KMS-11 (cell line): Measurements from ENCODE around the gene TTYH1.

Experiments
- H2AFZ ChIP-seq: fragments of 200-600 bp; sonication (generic); 2 replicates; pipeline ENCODE4 v1.6.1; 2016; ENCODE audit warnings: antibody characterized with exemption, mixed run types, low read depth
- H3K27ac ChIP-seq: fragments of 200-600 bp; sonication (generic); 2 replicates; pipeline ENCODE4 v1.6.1; 2016; ENCODE audit warnings: mild to moderate bottlenecking, mixed run types
- H3K27me3 ChIP-seq: fragments of 200-600 bp; sonication (generic); 2 replicates; pipeline ENCODE4 v1.6.1; 2017; ENCODE audit warnings: mild to moderate bottlenecking, low read depth, mixed run types, moderate library complexity; ENCODE audit not compliant: insufficient read depth
- H3K36me3 ChIP-seq: fragments of 200-600 bp; sonication (generic); 2 replicates; pipeline ENCODE4 v1.6.1; 2017; ENCODE audit warnings: mild to moderate bottlenecking, mixed run types; ENCODE audit not compliant: insufficient read depth
- H3K4me1 ChIP-seq: fragments of 200-600 bp; sonication (generic); 2 replicates; pipeline ENCODE4 v1.6.1; 2016; ENCODE audit warnings: mild to moderate bottlenecking, low read depth, mixed run types; ENCODE audit not compliant: poor library complexity, severe bottlenecking
- H3K4me2 ChIP-seq: fragments of 200-600 bp; sonication (generic); 2 replicates; pipeline ENCODE4 v1.7.0; 2016; ENCODE audit warnings: mild to moderate bottlenecking, mixed run types
- H3K4me3 ChIP-seq: fragments of 200-600 bp; sonication (generic); IDR thresholded peaks from 2 replicates; pipeline ENCODE4 v1.6.1; 2017; ENCODE audit warnings: low read depth, low read length, mixed read lengths; ENCODE audit not compliant: insufficient read depth
- H3K79me2 ChIP-seq: fragments of 200-600 bp; sonication (generic); 2 replicates; pipeline ENCODE4 v1.6.1; 2016; ENCODE audit warnings: low read depth, mixed run types; ENCODE audit not compliant: insufficient read depth
- H3K9ac ChIP-seq: fragments of 200-600 bp; sonication (generic); 2 replicates; pipeline ENCODE4 v1.6.1; 2016; ENCODE audit warnings: mild to moderate bottlenecking, mixed run types
- H4K20me1 ChIP-seq: fragments of 200-600 bp; sonication (generic); 2 replicates; pipeline ENCODE4 v1.6.1; 2016; ENCODE audit warnings: mild to moderate bottlenecking, mixed run types; ENCODE audit not compliant: insufficient read depth
- TF ChIP-seq, protein P1 (sequence below): fragments of 200-600 bp; sonication (generic); conservative IDR thresholded peaks from 2 replicates; pipeline ENCODE4 v1.6.1; 2017; ENCODE audit warnings: low read depth, mild to moderate bottlenecking, antibody characterized with exemption, low read length, moderate library complexity, mixed read lengths

The TTYH1 gene

DNA sequence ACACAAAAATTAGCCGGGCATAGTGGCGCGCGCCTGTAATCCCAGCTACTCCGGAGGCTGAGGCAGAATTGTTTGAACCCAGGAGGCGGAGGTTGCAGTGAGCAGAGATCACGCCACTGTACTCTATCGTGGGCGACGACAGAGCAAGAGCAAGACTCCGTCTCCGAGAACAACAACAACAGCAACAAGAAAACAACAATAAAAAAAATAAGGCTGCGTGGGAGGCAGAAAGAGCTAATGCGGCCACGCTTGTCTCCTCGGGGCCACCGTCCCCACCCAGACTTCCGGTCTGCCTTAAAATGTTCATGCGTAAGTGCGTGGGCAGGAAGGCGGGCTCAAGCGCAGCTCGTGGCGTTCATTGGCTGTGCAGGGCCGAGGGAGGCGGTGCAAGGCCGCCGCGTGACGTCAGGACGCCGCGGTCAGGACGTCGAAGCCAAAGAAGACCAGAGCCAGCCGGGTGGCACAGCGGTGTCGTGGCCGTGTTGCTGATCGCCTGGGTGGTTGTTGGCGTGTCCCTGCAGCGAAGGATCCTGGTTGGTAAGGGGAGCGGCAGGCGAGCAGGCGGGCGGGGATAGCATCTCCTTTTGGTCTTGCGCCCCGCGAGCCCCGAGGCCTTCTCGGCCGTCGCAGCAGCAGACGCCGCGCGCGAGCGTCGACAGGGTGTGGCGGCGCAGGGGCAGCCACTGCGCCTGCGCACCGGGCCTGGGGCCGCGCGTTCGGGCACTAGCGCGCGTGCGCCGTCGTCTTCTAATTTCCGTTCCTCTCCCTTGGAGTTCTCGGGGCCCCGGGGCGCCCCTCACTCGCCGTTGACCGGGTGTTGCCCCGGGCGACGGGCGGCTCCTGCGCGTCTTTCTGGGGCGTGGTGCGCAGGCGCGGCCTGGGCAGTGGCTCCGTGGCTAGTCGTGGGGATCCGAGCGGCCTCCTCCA lies 33.8 kb downstream of the TTYH1 start, which contains the start of gene LENG8:
Gene LENG8, plus strand, starts transcription at position 426 of the 927 bp plus-strand sequence. CDS start 2,146 bp downstream, outside the sequence.
- H4K20me1 ChIP-seq: peaks cover 17% of the 10 kb centered on the region; the same call in 1 of the 2 replicates
- TF ChIP-seq, protein P1, sequence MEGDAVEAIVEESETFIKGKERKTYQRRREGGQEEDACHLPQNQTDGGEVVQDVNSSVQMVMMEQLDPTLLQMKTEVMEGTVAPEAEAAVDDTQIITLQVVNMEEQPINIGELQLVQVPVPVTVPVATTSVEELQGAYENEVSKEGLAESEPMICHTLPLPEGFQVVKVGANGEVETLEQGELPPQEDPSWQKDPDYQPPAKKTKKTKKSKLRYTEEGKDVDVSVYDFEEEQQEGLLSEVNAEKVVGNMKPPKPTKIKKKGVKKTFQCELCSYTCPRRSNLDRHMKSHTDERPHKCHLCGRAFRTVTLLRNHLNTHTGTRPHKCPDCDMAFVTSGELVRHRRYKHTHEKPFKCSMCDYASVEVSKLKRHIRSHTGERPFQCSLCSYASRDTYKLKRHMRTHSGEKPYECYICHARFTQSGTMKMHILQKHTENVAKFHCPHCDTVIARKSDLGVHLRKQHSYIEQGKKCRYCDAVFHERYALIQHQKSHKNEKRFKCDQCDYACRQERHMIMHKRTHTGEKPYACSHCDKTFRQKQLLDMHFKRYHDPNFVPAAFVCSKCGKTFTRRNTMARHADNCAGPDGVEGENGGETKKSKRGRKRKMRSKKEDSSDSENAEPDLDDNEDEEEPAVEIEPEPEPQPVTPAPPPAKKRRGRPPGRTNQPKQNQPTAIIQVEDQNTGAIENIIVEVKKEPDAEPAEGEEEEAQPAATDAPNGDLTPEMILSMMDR: no peak
- peaks cover 17% of the 10 kb centered on the region; the same call in 1 of the 2 replicates for H3K36me3 ChIP-seq
- peak within 1 kb of the TSS; percentile 93 for H3K4me2 ChIP-seq
- no peak within 1 kb of the TSS for H3K4me3 ChIP-seq
- H3K4me1 ChIP-seq: peaks cover 32% of the 10 kb centered on the region
- H3K27me3 ChIP-seq: no peaks in the 10 kb centered on the region
- peak within 1 kb of the TSS; percentile 64 for H2AFZ ChIP-seq
- H3K27ac ChIP-seq: peak within 1 kb of the TSS; percentile 88
- H3K9ac ChIP-seq: peak within 1 kb of the TSS; percentile 87
- peaks cover 69% of the 10 kb centered on the region for H3K79me2 ChIP-seq

DNA sequence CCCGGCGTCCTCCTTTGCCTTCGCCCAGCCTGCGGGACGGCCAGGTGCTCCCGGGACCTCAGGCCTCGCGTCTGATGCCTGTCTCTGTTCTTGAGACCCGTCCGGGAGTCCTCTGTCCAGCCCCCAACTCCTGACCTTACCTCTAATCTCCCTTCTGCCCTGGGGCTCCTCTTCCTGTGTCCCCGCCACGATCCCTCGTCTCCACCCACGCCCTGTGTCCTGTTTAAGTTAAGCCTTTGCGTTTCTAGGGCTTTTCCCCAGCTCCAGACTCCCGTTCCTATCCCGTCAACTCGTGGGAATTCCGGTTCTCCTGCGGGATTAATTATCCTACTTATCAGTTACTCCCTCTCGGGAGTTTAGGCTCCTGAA lies 34.4 kb downstream of the TTYH1 start:
- peaks cover 73% of the 10 kb centered on the region for H3K79me2 ChIP-seq
- no peaks in the 10 kb centered on the region for H3K27me3 ChIP-seq
- peak overlapping the region; percentile 88 for H3K27ac ChIP-seq
- H4K20me1 ChIP-seq: peaks cover 17% of the 10 kb centered on the region; the same call in 1 of the 2 replicates
- peak overlapping the region; percentile 87 for H3K9ac ChIP-seq
- peaks cover 17% of the 10 kb centered on the region; the same call in 1 of the 2 replicates for H3K36me3 ChIP-seq
- H3K4me1 ChIP-seq: peaks cover 32% of the 10 kb centered on the region
- H3K4me2 ChIP-seq: peak overlapping the region; percentile 93
- no peak overlapping the region for H3K4me3 ChIP-seq
- H2AFZ ChIP-seq: peak overlapping the region; percentile 64
- TF ChIP-seq, protein P1: no peak

DNA sequence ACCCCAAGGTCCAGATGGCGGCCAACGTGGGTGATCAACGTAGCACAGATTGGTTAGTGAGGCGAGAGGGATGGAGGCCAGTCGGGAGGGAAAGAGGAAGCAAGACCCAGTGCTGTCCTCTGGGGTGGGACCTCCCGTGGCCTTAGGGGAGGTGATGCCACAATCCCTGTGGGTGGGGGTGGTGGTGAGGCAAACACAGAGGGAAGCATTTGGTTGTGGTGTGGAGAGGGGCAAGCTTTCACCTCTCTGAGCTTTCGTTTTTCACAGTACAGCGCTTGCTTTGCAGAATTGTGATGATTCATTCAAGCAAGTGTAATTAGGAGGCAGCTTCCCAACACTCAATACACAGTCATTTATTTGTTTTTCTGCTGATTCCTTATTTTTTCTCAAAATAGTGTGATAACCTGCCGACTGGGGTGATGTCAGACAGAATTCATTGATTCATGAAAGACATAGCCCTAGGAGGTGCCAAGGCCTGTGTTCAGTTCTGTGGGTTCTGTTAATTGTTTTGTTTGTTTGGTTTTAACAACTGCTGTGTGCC lies 36.1 kb downstream of the TTYH1 start:
- Histone ChIP-seq H3K4me2 (peak overlapping the region; percentile 93), H3K27me3 (no peaks in the 10 kb centered on the region), H3K9ac (no peak overlapping the region), H3K4me1 (peaks cover 32% of the 10 kb centered on the region), H3K4me3 (no peak overlapping the region), H4K20me1 (peaks cover 17% of the 10 kb centered on the region; the same call in 1 of the 2 replicates), H3K79me2 (peaks cover 73% of the 10 kb centered on the region), H3K36me3 (peaks cover 21% of the 10 kb centered on the region; the same call in 1 of the 2 replicates), H3K27ac (peak overlapping the region; percentile 9; the same call in 1 of the 2 replicates), H2AFZ (no peak overlapping the region)
- TF ChIP-seq, protein P1: no peak

DNA sequence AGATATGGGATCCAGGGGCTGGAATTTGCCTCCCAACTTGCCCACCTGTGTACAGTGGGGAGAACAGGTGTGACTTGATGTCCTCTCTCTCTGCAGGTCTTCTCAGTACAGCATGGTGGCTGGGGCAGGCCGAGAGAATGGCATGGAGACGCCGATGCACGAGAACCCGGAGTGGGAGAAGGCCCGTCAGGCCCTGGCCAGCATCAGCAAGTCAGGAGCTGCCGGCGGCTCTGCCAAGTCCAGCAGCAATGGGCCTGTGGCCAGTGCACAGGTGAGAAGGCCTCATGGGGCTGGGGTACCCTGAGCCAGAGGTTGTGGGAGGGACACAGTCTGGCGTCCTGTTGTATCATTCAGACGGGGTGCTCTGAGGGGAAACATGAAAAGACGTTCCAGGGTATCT lies 36.7 kb downstream of the TTYH1 start:
- H3K27me3 ChIP-seq: no peaks in the 10 kb centered on the region
- H3K4me2 ChIP-seq: peak overlapping the region; percentile 93; the same call in 1 of the 2 replicates
- no peak overlapping the region for H2AFZ ChIP-seq
- no peak overlapping the region for H3K4me3 ChIP-seq
- peaks cover 29% of the 10 kb centered on the region for H3K4me1 ChIP-seq
- H4K20me1 ChIP-seq: peaks cover 17% of the 10 kb centered on the region; the same call in 1 of the 2 replicates
- H3K36me3 ChIP-seq: peaks cover 22% of the 10 kb centered on the region; the same call in 1 of the 2 replicates
- H3K79me2 ChIP-seq: peaks cover 71% of the 10 kb centered on the region
- H3K27ac ChIP-seq: peak overlapping the region; percentile 9; the same call in 1 of the 2 replicates
- TF ChIP-seq, protein P1: no peak
- H3K9ac ChIP-seq: no peak overlapping the region
